ENCODE measurements around the gene COX5A.

DNA sequence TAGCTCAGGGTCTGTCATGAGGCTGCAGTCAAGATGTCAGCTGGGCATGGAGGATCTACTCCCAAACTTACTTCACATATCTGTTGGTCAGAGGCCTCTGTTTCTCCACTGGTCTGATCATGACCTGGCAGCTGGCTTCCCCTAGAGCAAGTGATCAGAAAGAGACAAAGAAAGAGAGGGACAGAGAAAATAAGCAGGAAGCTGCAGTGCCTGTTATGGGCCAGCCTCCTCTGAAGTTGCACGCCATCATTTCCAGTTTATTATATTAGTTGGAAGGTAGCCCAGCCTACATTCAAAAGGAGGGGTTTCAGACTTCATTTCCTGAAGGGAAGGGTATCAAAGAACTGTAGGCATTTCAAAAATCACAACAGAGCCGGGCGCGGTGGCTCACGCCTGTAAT, 23.7 kb upstream of the COX5A start:
- TF ChIP-seq, protein P1, sequence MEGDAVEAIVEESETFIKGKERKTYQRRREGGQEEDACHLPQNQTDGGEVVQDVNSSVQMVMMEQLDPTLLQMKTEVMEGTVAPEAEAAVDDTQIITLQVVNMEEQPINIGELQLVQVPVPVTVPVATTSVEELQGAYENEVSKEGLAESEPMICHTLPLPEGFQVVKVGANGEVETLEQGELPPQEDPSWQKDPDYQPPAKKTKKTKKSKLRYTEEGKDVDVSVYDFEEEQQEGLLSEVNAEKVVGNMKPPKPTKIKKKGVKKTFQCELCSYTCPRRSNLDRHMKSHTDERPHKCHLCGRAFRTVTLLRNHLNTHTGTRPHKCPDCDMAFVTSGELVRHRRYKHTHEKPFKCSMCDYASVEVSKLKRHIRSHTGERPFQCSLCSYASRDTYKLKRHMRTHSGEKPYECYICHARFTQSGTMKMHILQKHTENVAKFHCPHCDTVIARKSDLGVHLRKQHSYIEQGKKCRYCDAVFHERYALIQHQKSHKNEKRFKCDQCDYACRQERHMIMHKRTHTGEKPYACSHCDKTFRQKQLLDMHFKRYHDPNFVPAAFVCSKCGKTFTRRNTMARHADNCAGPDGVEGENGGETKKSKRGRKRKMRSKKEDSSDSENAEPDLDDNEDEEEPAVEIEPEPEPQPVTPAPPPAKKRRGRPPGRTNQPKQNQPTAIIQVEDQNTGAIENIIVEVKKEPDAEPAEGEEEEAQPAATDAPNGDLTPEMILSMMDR (conservative IDR thresholded peaks at IDR 0.05; ENCODE audit: low read length) = no peak
- no peak for TF ChIP-seq EZH2phosphoT487 (IDR thresholded peaks at IDR 0.05; ENCODE audit: borderline replicate concordance, low read depth, low read length)
